CD14-positive monocyte (primary cell): Measurements from ENCODE around the gene NTN3. TPM values are rescaled to one million over a fixed set of nuclear protein-coding genes. Genes with fewer than 3 reads are reported as not detected.

Experiments
- DNase-seq, 3 donors: peaks; one replicate each; pipeline ENCODE4 v3.0.0-alpha.2; 2011 to 2022
- H2AFZ ChIP-seq: 2 replicates; pipeline ENCODE4 v1.6.0; 2012; ENCODE audit warnings: mild to moderate bottlenecking, low read depth, low read length, inconsistent platforms; ENCODE audit not compliant: insufficient read depth, poor library complexity, severe bottlenecking
- H3K27ac ChIP-seq, 2 donors: 1 replicate in 1 of 2; 2 replicates in 1 of 2; pipeline ENCODE4 v1.5.1; 2012 to 2013; ENCODE audit warnings: low read length in 2 of 2, control low read depth in 1 of 2, inconsistent platforms in 1 of 2, low read depth in 1 of 2, mild to moderate bottlenecking in 1 of 2
- H3K27me3 ChIP-seq, 2 donors: one replicate each; pipeline versions ENCODE4 v1.6.0 to v1.6.1; 2011 to 2013; ENCODE audit warnings: low read length in 2 of 2; ENCODE audit not compliant: control insufficient read depth in 2 of 2, insufficient read depth in 2 of 2
- H3K36me3 ChIP-seq, 2 donors: replicated peaks in 1 of 2; 1 replicate in 1 of 2; 2 replicates in 1 of 2; pipeline versions ENCODE4 v1.5.1 to v1.6.1; 2012 to 2013; ENCODE audit warnings: low read length in 2 of 2, control low read depth in 1 of 2, inconsistent platforms in 1 of 2, mild to moderate bottlenecking in 1 of 2; ENCODE audit not compliant: insufficient read depth in 2 of 2, control insufficient read depth in 1 of 2
- H3K4me1 ChIP-seq, 2 donors: 1 replicate in 1 of 2; 2 replicates in 1 of 2; pipeline versions ENCODE4 v1.5.1 to v1.6.1; 2012 to 2013; ENCODE audit warnings: low read length in 2 of 2, control low read depth in 1 of 2, inconsistent platforms in 1 of 2, mild to moderate bottlenecking in 1 of 2, moderate library complexity in 1 of 2; ENCODE audit not compliant: insufficient read depth in 2 of 2, control insufficient read depth in 1 of 2
- H3K4me2 ChIP-seq: replicated peaks from 2 replicates; pipeline ENCODE3; 2012; ENCODE audit warnings: low read length, moderate library complexity, mild to moderate bottlenecking; ENCODE audit not compliant: poor library complexity, severe bottlenecking; ENCODE audit errors: extremely low read depth
- H3K4me3 ChIP-seq, 3 experiments: fragments of 200-600 bp in 1 of 3; sonication (generic) in 1 of 3; replicated peaks in 1 of 3; 1 replicate in 2 of 3; 2 replicates in 1 of 3; pipeline ENCODE4 v1.5.1; 2011 to 2013; ENCODE audit warnings: low read length in 3 of 3, mild to moderate bottlenecking in 3 of 3, control low read depth in 2 of 3, low read depth in 2 of 3, inconsistent platforms in 1 of 3, moderate library complexity in 1 of 3
- H3K79me2 ChIP-seq: 2 replicates; pipeline ENCODE4 v1.6.0; 2012; ENCODE audit warnings: mild to moderate bottlenecking, control low read depth, inconsistent platforms, low read length, moderate library complexity; ENCODE audit not compliant: insufficient read depth
- H3K9ac ChIP-seq: 2 replicates; pipeline ENCODE4 v1.6.0; 2017; ENCODE audit warnings: low read length, mild to moderate bottlenecking; ENCODE audit not compliant: insufficient read depth, poor library complexity, severe bottlenecking
- H3K9me3 ChIP-seq, 2 donors: replicated peaks in 1 of 2; 1 replicate in 1 of 2; 2 replicates in 1 of 2; pipeline versions ENCODE4 v1.5.1 to v1.6.1; 2012 to 2013; ENCODE audit warnings: low read length in 2 of 2, control low read depth in 1 of 2; ENCODE audit not compliant: control insufficient read depth in 1 of 2, insufficient read depth in 1 of 2
- H4K20me1 ChIP-seq: 2 replicates; pipeline ENCODE4 v1.6.0; 2012; ENCODE audit warnings: mild to moderate bottlenecking, low read length, control low read depth, moderate library complexity; ENCODE audit not compliant: insufficient read depth
- H3K27ac Mint-ChIP-seq, 7 donors: one replicate each; pipeline ENCODE4 v1.8.0; 2020; ENCODE audit warnings: mild to moderate bottlenecking in 7 of 7, mixed read lengths in 7 of 7, moderate library complexity in 6 of 7, inconsistent platforms in 2 of 7
- H3K27me3 Mint-ChIP-seq, 3 donors: one replicate each; pipeline ENCODE4 v1.8.0; 2021 to 2022; ENCODE audit warnings: low read depth in 3 of 3, mild to moderate bottlenecking in 3 of 3, mixed read lengths in 3 of 3, moderate library complexity in 3 of 3, inconsistent platforms in 1 of 3
- H3K36me3 Mint-ChIP-seq, 2 donors: one replicate each; pipeline ENCODE4 v1.8.0; 2020; ENCODE audit warnings: mixed read lengths in 2 of 2, inconsistent platforms in 1 of 2, mild to moderate bottlenecking in 1 of 2
- H3K4me1 Mint-ChIP-seq: one replicate; pipeline ENCODE4 v1.8.0; 2020; ENCODE audit warnings: mild to moderate bottlenecking, mixed read lengths
- H3K4me3 Mint-ChIP-seq, 2 donors: one replicate each; pipeline ENCODE4 v1.8.0; 2020; ENCODE audit warnings: mild to moderate bottlenecking in 2 of 2, mixed read lengths in 2 of 2, moderate library complexity in 1 of 2
- H3K9me3 Mint-ChIP-seq, 7 donors: one replicate each; pipeline ENCODE4 v1.8.0; 2020 to 2022; ENCODE audit warnings: mixed read lengths in 7 of 7, mild to moderate bottlenecking in 6 of 7, moderate library complexity in 6 of 7, inconsistent platforms in 2 of 7
- whole genome bisulfite sequencing: methylation state at CpG from one replicate; pipeline ENCODE4 v1.1.5; 2013; ENCODE audit warnings: missing lambda C conversion rate; ENCODE audit not compliant: insufficient coverage; 5-methylcytosine and 5-hydroxymethylcytosine counted together
- intact Hi-C, 2 donors: fragments of 100-400 bp; cut with micrococcal nuclease; formaldehyde crosslinking; loops; one replicate each; pipeline versions ENCODE4 v1.15.0 to v1.15.1; 2023
- polyA plus RNA-seq, 3 donors: library from polyadenylated mRNA; depleted of rRNA in 1 of 3; unstranded in 2 of 3; stranded (reverse) in 1 of 3; fragments of 300-500 nt in 2 of 3; fragments of >200 nt in 1 of 3; fragmentation: Illumina TruSeq in 2 of 3; gene quantifications; 1 replicate in 2 of 3; 2 replicates in 1 of 3; pipeline ENCODE4 v1.2.3, GENCODE V29; 2012 to 2021
- TF ChIP-seq, protein P1 (sequence below): fragments of 200-600 bp; IDR thresholded peaks from one replicate; pipeline ENCODE4 v1.8.0; 2022; ENCODE audit warnings: antibody characterized with exemption, mild to moderate bottlenecking

Gene NTN3
- polyA plus RNA-seq, 3 donors = not detected

DNA sequence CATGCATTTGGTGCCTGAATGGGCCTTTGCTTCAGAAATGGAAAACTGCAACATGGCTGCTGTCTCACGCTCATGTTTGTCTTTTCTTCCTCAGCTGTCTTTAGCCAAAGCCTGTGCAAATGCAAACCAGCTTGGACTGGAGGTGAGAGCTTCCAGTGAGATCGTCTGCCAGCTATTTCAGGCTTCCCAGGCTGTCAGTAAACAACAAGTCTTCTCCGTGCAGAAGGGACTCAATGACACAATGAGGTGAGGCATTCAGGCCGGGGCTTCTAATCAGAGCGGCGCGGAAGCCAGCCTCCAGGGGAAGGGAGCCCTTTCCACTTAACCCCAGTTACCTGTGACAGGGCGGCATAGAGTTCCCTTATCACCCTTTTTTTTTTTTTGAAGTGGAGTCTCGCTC lies 27.5 kb upstream of the NTN3 start:
- Histone ChIP-seq H4K20me1 (no peaks in the 10 kb centered on the region), H3K36me3 (peaks cover 52 to 77% of the 10 kb centered on the region in 2 donors), H3K9me3 (no peaks in the 10 kb centered on the region), H3K27me3 (no peaks in the 10 kb centered on the region), H2AFZ (no peak overlapping the region), H3K9ac (no peak overlapping the region), H3K79me2 (peaks cover 5% of the 10 kb centered on the region), H3K4me2 (no peak overlapping the region), H3K4me3 (no peak overlapping the region), H3K27ac (no peak overlapping the region), H3K4me1 (no peaks in the 10 kb centered on the region)
- H3K9me3 Mint-ChIP-seq = no peaks in the 10 kb centered on the region
- 98% methylated on average over 7 of the region's 9 CpGs for WGBS
- peaks cover 61 to 84% of the 10 kb centered on the region in 2 donors for H3K36me3 Mint-ChIP-seq
- no peaks in the 10 kb centered on the region for H3K4me1 Mint-ChIP-seq
- DNase-seq = no peak
- intact Hi-C loops = no loop called here
- H3K27ac Mint-ChIP-seq = peak overlapping the region in 1 of 7 donors; percentile 4
- H3K27me3 Mint-ChIP-seq = no peaks in the 10 kb centered on the region
- no peak overlapping the region for H3K4me3 Mint-ChIP-seq
- TF ChIP-seq, protein P1, sequence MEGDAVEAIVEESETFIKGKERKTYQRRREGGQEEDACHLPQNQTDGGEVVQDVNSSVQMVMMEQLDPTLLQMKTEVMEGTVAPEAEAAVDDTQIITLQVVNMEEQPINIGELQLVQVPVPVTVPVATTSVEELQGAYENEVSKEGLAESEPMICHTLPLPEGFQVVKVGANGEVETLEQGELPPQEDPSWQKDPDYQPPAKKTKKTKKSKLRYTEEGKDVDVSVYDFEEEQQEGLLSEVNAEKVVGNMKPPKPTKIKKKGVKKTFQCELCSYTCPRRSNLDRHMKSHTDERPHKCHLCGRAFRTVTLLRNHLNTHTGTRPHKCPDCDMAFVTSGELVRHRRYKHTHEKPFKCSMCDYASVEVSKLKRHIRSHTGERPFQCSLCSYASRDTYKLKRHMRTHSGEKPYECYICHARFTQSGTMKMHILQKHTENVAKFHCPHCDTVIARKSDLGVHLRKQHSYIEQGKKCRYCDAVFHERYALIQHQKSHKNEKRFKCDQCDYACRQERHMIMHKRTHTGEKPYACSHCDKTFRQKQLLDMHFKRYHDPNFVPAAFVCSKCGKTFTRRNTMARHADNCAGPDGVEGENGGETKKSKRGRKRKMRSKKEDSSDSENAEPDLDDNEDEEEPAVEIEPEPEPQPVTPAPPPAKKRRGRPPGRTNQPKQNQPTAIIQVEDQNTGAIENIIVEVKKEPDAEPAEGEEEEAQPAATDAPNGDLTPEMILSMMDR = no peak

DNA sequence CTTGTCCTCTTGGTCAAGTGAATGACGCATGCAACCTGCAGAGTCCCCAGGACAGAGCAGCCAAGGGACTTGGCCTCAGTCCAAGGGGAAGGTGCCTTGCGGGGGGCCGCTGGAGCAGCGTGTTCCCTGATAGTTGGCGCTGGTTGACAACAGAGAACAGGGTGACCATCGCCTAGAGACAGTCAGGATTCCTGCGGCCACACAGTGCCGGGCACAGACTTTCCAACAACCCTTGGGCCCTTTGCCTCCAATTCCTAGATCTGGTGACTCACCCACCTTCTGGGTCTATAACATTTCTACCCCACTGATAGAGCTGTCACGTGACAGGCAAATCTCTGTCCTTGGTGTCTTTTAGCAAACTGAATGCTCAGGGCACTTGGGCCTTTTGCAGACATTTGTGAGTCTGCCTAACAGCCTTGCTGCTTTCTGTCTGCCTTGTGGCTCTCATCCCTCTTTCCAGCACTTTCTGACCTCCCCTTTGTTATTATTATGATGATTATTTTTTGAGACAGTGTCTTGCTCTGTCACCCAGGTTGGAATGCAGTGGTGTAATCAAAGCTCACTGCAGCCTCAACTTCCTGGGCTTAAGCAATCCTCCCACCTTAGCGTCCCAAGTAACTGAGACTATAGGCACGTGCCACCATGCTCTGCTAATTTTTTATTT lies 23.0 kb upstream of the NTN3 start:
- Histone ChIP-seq H4K20me1 (no peaks in the 10 kb centered on the region), H2AFZ (no peak overlapping the region), H3K9me3 (no peaks in the 10 kb centered on the region), H3K4me3 (no peak overlapping the region), H3K36me3 (peaks cover 74 to 91% of the 10 kb centered on the region in 2 donors), H3K4me1 (no peaks in the 10 kb centered on the region), H3K79me2 (peaks cover 8% of the 10 kb centered on the region), H3K9ac (no peak overlapping the region), H3K27me3 (no peaks in the 10 kb centered on the region), H3K27ac (no peak overlapping the region), H3K4me2 (no peak overlapping the region)
- Mint-ChIP-seq H3K27me3 (no peaks in the 10 kb centered on the region), H3K27ac (peak overlapping the region in 2 of 7 donors; percentile 42 to 54), H3K36me3 (peaks cover 70 to 98% of the 10 kb centered on the region in 2 donors), H3K9me3 (no peaks in the 10 kb centered on the region), H3K4me1 (no peaks in the 10 kb centered on the region), H3K4me3 (no peak overlapping the region)
- DNase-seq = no peak
- TF ChIP-seq, protein P1 = no peak
- WGBS = 99% methylated on average over 9 of the region's 11 CpGs
- intact Hi-C loops = no loop called here
